GM23338 (cell line): ENCODE results near the gene FAM53B. TPM values are rescaled to one million over a fixed set of nuclear protein-coding genes. Genes with fewer than 3 reads are reported as not detected.

Experiments
- ATAC-seq: fragments of 200-7000 bp; cut with Tn5 transposase; 3 replicates; pipeline ENCODE4 v1.9.1; 2020
- DNase-seq: peaks from one replicate; pipeline ENCODE4 v3.0.0-alpha.2; 2015; ENCODE audit warnings: low spot score
- H2AFZ ChIP-seq: fragments of 200-600 bp; sonication (generic); 2 replicates; pipeline ENCODE4 v1.8.0; 2016; ENCODE audit warnings: antibody characterized with exemption, mild to moderate bottlenecking, moderate library complexity
- H3F3A ChIP-seq: fragments of 200-600 bp; sonication (generic); replicated peaks from 2 replicates; pipeline ENCODE4 v1.8.0; 2017; ENCODE audit warnings: antibody characterized with exemption, mixed run types, low read depth
- H3K27ac ChIP-seq: fragments of 200-600 bp; sonication (generic); 2 replicates; pipeline ENCODE4 v1.6.1; 2016; ENCODE audit warnings: low read depth
- H3K27me3 ChIP-seq: fragments of 200-600 bp; sonication (generic); 2 replicates; pipeline ENCODE4 v1.8.0; 2016; ENCODE audit warnings: mild to moderate bottlenecking, mixed run types, moderate library complexity; ENCODE audit not compliant: insufficient read depth
- H3K36me3 ChIP-seq: fragments of 200-600 bp; sonication (generic); 2 replicates; pipeline ENCODE4 v1.8.0; 2016; ENCODE audit warnings: mild to moderate bottlenecking; ENCODE audit not compliant: insufficient read depth
- H3K4me1 ChIP-seq: fragments of 200-600 bp; sonication (generic); 2 replicates; pipeline ENCODE4 v1.8.0; 2016; ENCODE audit warnings: mild to moderate bottlenecking, moderate library complexity; ENCODE audit not compliant: insufficient read depth
- H3K4me2 ChIP-seq: fragments of 200-600 bp; sonication (generic); 2 replicates; pipeline ENCODE4 v1.7.1; 2017; ENCODE audit warnings: mixed run types
- H3K4me3 ChIP-seq: fragments of 200-600 bp; sonication (generic); 2 replicates; pipeline ENCODE4 v1.6.1; 2016; ENCODE audit warnings: mixed run types
- H3K79me2 ChIP-seq: fragments of 200-600 bp; sonication (generic); replicated peaks from 2 replicates; pipeline ENCODE4 v1.8.0; 2017; ENCODE audit warnings: mild to moderate bottlenecking; ENCODE audit not compliant: insufficient read depth
- H3K9me2 ChIP-seq: fragments of 200-600 bp; sonication (generic); 2 replicates; pipeline ENCODE4 v1.8.0; 2017; ENCODE audit not compliant: insufficient read depth
- H4K20me1 ChIP-seq: fragments of 200-600 bp; sonication (generic); replicated peaks from 2 replicates; pipeline ENCODE4 v1.8.0; 2017; ENCODE audit warnings: mild to moderate bottlenecking; ENCODE audit not compliant: insufficient read depth
- H3K27ac Mint-ChIP-seq: 2 replicates; pipeline ENCODE4 v1.8.0; 2020; ENCODE audit warnings: inconsistent platforms, mild to moderate bottlenecking, moderate library complexity, mixed read lengths
- H3K27me3 Mint-ChIP-seq: 3 replicates; pipeline ENCODE4 v1.8.0; 2022; ENCODE audit warnings: low read depth, mild to moderate bottlenecking, moderate library complexity, mixed read lengths, inconsistent platforms; ENCODE audit not compliant: insufficient read depth, poor library complexity
- H3K36me3 Mint-ChIP-seq: 3 replicates; pipeline ENCODE4 v1.8.0; 2021; ENCODE audit warnings: low read depth, mild to moderate bottlenecking, inconsistent platforms, moderate library complexity, mixed read lengths
- H3K4me1 Mint-ChIP-seq: 3 replicates; pipeline ENCODE4 v1.8.0; 2020; ENCODE audit warnings: mild to moderate bottlenecking, inconsistent platforms, mixed read lengths
- H3K4me3 Mint-ChIP-seq: 3 replicates; pipeline ENCODE4 v1.8.0; 2021; ENCODE audit warnings: moderate library complexity, mild to moderate bottlenecking, inconsistent platforms, mixed read lengths
- H3K9me3 Mint-ChIP-seq: 3 replicates; pipeline ENCODE4 v1.8.0; 2020; ENCODE audit warnings: moderate library complexity, mild to moderate bottlenecking, inconsistent platforms, mixed read lengths
- CREB1 ChIP-seq: fragments of 250-450 bp; sonication (Bioruptor Pico); IDR thresholded peaks from 2 replicates; pipeline ENCODE4 v1.5.0; 2020; ENCODE audit warnings: low read depth, mild to moderate bottlenecking, moderate library complexity
- EZH2 ChIP-seq: fragments of 200-600 bp; sonication (generic); IDR thresholded peaks from one replicate; pipeline ENCODE4 v1.8.0; 2017; ENCODE audit warnings: antibody characterized with exemption, mild to moderate bottlenecking, low read depth; ENCODE audit not compliant: unreplicated experiment
- EZH2phosphoT487 ChIP-seq: fragments of 200-600 bp; sonication (generic); IDR thresholded peaks from one replicate; pipeline ENCODE4 v1.8.1; 2018; ENCODE audit warnings: antibody characterized with exemption; ENCODE audit not compliant: unreplicated experiment
- JUNB ChIP-seq: IDR thresholded peaks from one replicate; pipeline ENCODE4 v1.6.1; 2016; ENCODE audit warnings: antibody characterized with exemption; ENCODE audit not compliant: unreplicated experiment
- NANOG ChIP-seq: IDR thresholded peaks from 2 replicates; pipeline ENCODE4 v1.6.1; 2016; ENCODE audit warnings: antibody characterized with exemption, borderline replicate concordance
- POLR2AphosphoS5 ChIP-seq: IDR thresholded peaks from 2 replicates; pipeline ENCODE4 v1.6.1; 2016; ENCODE audit warnings: antibody characterized with exemption, low read depth
- STAT1 ChIP-seq: IDR thresholded peaks from one replicate; pipeline ENCODE4 v1.6.1; 2016; ENCODE audit warnings: antibody characterized with exemption; ENCODE audit not compliant: unreplicated experiment
- ZNF114 ChIP-seq: fragments of 250-450 bp; sonication (Bioruptor Pico); IDR thresholded peaks from 2 replicates; pipeline ENCODE4 v1.5.0; 2020; ENCODE audit warnings: mild to moderate bottlenecking, moderate library complexity
- ZNF331 ChIP-seq: fragments of 250-450 bp; sonication (Bioruptor Pico); IDR thresholded peaks from 2 replicates; pipeline ENCODE4 v1.5.0; 2020; ENCODE audit warnings: low read depth, mild to moderate bottlenecking, moderate library complexity
- polyA plus RNA-seq: library from polyadenylated mRNA; unstranded; fragments of >200 nt; fragmentation: Nextera tagmentation; extraction: Ambion mirVana; gene quantifications from 2 replicates; pipeline ENCODE4 v1.2.1, GENCODE V29; 2016
- total RNA-seq: library from RNA; depleted of rRNA; stranded (reverse); fragments of >200 nt; shearing (Covaris generic); gene quantifications from 2 replicates; pipeline ENCODE4 v1.2.3, GENCODE V29; 2014
- TF ChIP-seq, protein P1 (sequence below): IDR thresholded peaks from 2 replicates; pipeline ENCODE4 v1.6.1; 2016; ENCODE audit warnings: antibody characterized with exemption
- TF ChIP-seq, protein P2 (sequence below): IDR thresholded peaks from one replicate; pipeline ENCODE4 v1.6.1; 2018; ENCODE audit warnings: antibody characterized with exemption; ENCODE audit not compliant: unreplicated experiment
- TF ChIP-seq, protein P3 (sequence below), 2 experiments: fragments of 200-600 bp in 1 of 2; sonication (generic) in 1 of 2; conservative IDR thresholded peaks; 2 replicates each; pipeline versions ENCODE4 v1.5.1 to v1.6.1; 2016 to 2017; ENCODE audit warnings: antibody characterized with exemption in 2 of 2, low read depth in 2 of 2, mild to moderate bottlenecking in 2 of 2, moderate library complexity in 1 of 2

The FAM53B gene
- total and polyA plus RNA-seq, 2 experiments from 2014 or later: 3.0 to 20.3 TPM

DNA sequence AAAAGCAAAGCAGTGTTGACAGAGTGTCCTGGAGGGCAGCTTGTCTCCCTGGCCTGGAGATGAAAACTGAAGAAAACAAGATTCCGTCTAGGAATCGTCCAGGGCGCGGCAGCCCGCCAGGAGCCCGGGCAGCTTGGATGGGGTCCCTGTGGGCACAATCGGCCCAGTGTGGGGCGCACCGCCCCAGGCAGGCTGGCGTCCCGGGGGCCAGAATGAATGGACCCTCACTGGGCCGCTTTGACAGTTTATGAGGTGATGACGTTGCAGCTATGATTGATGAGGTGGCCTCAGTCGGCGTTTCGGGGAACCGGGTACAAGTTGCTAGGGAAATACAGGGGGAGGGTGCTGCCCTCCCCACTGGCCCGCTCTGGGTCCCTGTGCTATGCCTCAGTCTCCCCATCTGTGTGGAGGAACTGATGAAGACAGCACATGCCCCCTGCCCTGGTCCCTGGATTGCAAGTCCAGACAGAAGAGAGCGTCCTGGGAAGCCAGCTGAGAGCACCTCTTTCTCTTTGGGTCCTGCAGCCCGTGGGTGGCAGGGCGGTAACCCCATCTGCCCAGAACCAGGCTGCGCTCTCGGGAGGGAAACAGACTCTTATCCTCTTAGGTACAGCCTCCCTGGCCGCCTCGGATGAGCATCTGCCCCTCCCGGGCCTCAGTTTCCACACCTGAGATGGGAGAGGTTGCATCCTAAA lies 151.3 kb downstream of the FAM53B start (continued):
- no peak for TF ChIP-seq CREB1 (CRISPR knock-in tag)
- no peak for TF ChIP-seq NANOG
- TF ChIP-seq JUNB: no peak
- TF ChIP-seq POLR2AphosphoS5: no peak
- TF ChIP-seq, protein P1, sequence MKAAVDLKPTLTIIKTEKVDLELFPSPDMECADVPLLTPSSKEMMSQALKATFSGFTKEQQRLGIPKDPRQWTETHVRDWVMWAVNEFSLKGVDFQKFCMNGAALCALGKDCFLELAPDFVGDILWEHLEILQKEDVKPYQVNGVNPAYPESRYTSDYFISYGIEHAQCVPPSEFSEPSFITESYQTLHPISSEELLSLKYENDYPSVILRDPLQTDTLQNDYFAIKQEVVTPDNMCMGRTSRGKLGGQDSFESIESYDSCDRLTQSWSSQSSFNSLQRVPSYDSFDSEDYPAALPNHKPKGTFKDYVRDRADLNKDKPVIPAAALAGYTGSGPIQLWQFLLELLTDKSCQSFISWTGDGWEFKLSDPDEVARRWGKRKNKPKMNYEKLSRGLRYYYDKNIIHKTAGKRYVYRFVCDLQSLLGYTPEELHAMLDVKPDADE: no peak
- TF ChIP-seq ZNF114: no peak

DNA sequence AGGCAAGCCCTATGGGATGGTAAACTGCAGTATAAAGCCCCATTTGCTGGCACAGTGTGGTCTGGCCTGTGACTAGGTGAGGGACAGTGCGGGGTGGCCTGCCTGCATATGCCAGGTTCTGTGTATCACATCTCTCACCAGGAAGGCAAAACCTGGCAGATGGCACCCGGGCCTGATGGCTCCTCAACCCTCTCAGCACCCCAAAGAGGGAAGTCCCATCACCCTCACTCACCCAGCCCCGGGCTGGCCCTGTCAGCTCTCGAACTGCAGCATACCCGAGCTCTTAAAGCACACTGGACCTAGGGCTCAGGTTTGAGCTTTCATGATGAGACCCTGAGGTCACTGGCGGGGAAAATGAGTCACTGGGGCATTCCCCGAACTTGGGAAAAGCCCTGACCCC lies 152.1 kb downstream of the FAM53B start:
- no peaks in the 10 kb centered on the region; the same call in 2 of the 3 replicates for H3K9me3 Mint-ChIP-seq
- H3K27me3 Mint-ChIP-seq: peaks cover 8% of the 10 kb centered on the region
- Histone ChIP-seq H4K20me1 (no peaks in the 10 kb centered on the region), H2AFZ (no peak overlapping the region), H3K27me3 (no peaks in the 10 kb centered on the region), H3K27ac (no peak overlapping the region), H3K36me3 (no peaks in the 10 kb centered on the region), H3K4me2 (no peak overlapping the region), H3K4me1 (no peaks in the 10 kb centered on the region), H3F3A (no peaks in the 10 kb centered on the region), H3K79me2 (no peaks in the 10 kb centered on the region), H3K4me3 (no peak overlapping the region), H3K9me2 (no peaks in the 10 kb centered on the region)
- DNase-seq (no peak), ATAC-seq (no peak)
- no peaks in the 10 kb centered on the region for H3K4me1 Mint-ChIP-seq
- H3K27ac Mint-ChIP-seq: no peak overlapping the region
- no peak overlapping the region for H3K4me3 Mint-ChIP-seq
- H3K36me3 Mint-ChIP-seq: no peaks in the 10 kb centered on the region; the same call in 2 of the 3 replicates
- TF ChIP-seq, protein P1: no peak
- TF ChIP-seq EZH2 (no peak), EZH2phosphoT487 (no peak), STAT1 (no peak), NANOG (no peak), ZNF331 (no peak), JUNB (no peak), CREB1 (CRISPR knock-in tag) (no peak), ZNF114 (no peak), POLR2AphosphoS5 (no peak)
- TF ChIP-seq, protein P2, sequence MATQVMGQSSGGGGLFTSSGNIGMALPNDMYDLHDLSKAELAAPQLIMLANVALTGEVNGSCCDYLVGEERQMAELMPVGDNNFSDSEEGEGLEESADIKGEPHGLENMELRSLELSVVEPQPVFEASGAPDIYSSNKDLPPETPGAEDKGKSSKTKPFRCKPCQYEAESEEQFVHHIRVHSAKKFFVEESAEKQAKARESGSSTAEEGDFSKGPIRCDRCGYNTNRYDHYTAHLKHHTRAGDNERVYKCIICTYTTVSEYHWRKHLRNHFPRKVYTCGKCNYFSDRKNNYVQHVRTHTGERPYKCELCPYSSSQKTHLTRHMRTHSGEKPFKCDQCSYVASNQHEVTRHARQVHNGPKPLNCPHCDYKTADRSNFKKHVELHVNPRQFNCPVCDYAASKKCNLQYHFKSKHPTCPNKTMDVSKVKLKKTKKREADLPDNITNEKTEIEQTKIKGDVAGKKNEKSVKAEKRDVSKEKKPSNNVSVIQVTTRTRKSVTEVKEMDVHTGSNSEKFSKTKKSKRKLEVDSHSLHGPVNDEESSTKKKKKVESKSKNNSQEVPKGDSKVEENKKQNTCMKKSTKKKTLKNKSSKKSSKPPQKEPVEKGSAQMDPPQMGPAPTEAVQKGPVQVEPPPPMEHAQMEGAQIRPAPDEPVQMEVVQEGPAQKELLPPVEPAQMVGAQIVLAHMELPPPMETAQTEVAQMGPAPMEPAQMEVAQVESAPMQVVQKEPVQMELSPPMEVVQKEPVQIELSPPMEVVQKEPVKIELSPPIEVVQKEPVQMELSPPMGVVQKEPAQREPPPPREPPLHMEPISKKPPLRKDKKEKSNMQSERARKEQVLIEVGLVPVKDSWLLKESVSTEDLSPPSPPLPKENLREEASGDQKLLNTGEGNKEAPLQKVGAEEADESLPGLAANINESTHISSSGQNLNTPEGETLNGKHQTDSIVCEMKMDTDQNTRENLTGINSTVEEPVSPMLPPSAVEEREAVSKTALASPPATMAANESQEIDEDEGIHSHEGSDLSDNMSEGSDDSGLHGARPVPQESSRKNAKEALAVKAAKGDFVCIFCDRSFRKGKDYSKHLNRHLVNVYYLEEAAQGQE: no peak
- TF ChIP-seq, protein P3, sequence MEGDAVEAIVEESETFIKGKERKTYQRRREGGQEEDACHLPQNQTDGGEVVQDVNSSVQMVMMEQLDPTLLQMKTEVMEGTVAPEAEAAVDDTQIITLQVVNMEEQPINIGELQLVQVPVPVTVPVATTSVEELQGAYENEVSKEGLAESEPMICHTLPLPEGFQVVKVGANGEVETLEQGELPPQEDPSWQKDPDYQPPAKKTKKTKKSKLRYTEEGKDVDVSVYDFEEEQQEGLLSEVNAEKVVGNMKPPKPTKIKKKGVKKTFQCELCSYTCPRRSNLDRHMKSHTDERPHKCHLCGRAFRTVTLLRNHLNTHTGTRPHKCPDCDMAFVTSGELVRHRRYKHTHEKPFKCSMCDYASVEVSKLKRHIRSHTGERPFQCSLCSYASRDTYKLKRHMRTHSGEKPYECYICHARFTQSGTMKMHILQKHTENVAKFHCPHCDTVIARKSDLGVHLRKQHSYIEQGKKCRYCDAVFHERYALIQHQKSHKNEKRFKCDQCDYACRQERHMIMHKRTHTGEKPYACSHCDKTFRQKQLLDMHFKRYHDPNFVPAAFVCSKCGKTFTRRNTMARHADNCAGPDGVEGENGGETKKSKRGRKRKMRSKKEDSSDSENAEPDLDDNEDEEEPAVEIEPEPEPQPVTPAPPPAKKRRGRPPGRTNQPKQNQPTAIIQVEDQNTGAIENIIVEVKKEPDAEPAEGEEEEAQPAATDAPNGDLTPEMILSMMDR (conservative IDR thresholded peaks at IDR 0.05; ENCODE audit: low read depth in 2 of 2): no peak
